Kidney epithelial cell (primary cell): ENCODE data around the gene COBL. TPM values are rescaled to one million over a fixed set of nuclear protein-coding genes. Genes with fewer than 3 reads are reported as not detected.

Source experiments
- DNase-seq: peaks from one replicate; pipeline ENCODE4 v3.0.0-alpha.2; 2010; ENCODE audit warnings: low read depth
- H3K27me3 ChIP-seq: 2 replicates; pipeline ENCODE4 v1.6.0; 2011; ENCODE audit warnings: low read length; ENCODE audit not compliant: control insufficient read depth, insufficient read depth
- H3K36me3 ChIP-seq: 2 replicates; pipeline ENCODE4 v1.5.1; 2011; ENCODE audit warnings: low read length; ENCODE audit not compliant: control insufficient read depth, insufficient read depth
- H3K4me3 ChIP-seq: 2 replicates; pipeline ENCODE4 v1.5.1; 2011; ENCODE audit warnings: low read depth, mild to moderate bottlenecking, control low read depth, low read length
- total RNA-seq: library from RNA; depleted of rRNA; stranded (reverse); fragments of >200 nt; gene quantifications from 2 replicates; pipeline ENCODE4 v1.2.3, GENCODE V29; 2015
- TF ChIP-seq, protein P1 (sequence below): IDR thresholded peaks from 2 replicates; pipeline ENCODE4 v1.5.1; 2011; ENCODE audit warnings: mild to moderate bottlenecking, moderate library complexity, low read length, control low read depth, inconsistent platforms; ENCODE audit not compliant: insufficient read depth, poor library complexity, severe bottlenecking

Gene COBL
- total RNA-seq, 1 donor from 2014 or later = 7.1 TPM

DNA sequence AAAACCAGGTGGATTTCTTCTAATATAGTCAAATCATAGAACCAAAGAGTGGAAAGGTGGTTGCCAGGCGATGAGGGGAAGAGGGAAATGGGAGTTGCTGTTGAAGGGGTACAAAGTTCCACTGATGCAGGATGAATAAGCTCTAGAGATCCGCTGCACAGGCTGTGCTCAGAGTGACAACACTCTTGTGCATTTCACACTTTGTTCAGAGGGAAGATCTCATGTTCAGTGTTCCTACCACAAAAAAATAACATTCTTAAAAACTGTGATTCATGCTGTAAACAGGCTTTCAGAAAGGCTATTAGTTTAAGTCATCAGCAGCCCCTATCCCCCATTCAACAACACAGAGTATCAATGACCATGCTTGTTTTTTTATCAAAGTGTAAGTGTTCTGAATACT, 213.8 kb downstream of the COBL start:
- H3K27me3 ChIP-seq = no peaks in the 10 kb centered on the region
- H3K4me3 ChIP-seq = no peak overlapping the region
- H3K36me3 ChIP-seq = no peaks in the 10 kb centered on the region
- DNase-seq = no peak
- TF ChIP-seq, protein P1, sequence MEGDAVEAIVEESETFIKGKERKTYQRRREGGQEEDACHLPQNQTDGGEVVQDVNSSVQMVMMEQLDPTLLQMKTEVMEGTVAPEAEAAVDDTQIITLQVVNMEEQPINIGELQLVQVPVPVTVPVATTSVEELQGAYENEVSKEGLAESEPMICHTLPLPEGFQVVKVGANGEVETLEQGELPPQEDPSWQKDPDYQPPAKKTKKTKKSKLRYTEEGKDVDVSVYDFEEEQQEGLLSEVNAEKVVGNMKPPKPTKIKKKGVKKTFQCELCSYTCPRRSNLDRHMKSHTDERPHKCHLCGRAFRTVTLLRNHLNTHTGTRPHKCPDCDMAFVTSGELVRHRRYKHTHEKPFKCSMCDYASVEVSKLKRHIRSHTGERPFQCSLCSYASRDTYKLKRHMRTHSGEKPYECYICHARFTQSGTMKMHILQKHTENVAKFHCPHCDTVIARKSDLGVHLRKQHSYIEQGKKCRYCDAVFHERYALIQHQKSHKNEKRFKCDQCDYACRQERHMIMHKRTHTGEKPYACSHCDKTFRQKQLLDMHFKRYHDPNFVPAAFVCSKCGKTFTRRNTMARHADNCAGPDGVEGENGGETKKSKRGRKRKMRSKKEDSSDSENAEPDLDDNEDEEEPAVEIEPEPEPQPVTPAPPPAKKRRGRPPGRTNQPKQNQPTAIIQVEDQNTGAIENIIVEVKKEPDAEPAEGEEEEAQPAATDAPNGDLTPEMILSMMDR = no peak

DNA sequence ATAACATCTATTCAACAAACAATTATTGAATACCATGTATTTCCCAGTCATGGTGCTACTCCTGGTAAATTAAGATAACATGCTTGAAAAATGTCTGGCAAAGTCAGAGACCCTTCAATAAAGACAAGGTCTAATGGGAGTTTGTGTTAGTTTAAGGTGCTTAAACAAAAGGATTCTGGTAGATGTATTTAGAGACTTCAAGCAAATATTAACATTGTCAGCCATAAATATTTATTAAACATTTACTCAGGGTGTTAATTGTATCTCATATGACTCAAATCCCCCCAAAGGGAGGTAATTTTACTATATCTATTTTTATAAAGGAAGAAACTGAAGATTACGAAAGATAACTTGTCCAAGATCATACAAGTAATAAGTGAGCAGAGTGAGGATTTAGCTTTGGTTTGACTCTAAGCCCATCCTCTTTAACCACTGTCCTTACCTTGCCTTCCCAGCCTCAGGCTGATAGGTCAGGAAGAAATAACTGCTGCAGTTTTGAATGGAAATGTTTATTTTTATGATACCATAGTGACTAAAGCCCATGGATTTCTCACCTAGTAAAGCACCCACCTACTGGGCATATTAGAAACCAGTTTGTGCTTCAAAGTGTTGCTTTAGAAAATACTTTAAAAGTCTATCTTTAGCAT, 215.4 kb downstream of the COBL start:
- Histone ChIP-seq H3K36me3 (no peaks in the 10 kb centered on the region), H3K27me3 (no peaks in the 10 kb centered on the region), H3K4me3 (no peak overlapping the region)
- DNase-seq = no peak
- TF ChIP-seq, protein P1 = no peak

DNA sequence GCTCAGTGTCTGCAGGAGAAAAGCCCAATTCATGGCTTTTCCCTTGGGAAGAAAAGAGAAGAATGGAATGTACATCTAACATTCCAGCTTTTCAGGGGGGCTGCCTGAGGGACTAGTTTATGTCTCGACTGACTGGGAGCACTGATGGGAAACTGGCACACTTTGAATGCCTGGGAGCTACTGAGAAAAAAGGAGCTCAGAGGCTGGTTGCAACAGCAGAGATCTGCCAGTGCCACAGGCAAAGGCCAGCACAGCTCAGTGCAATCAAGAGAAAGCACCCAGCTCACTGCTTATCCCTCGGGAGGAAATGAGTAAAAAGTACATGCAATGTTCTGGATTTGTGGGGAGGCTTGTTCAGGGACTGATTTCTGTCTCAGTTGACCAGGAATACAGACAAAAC, 226.2 kb downstream of the COBL start:
- no peak for DNase-seq
- TF ChIP-seq, protein P1 = no peak
- Histone ChIP-seq H3K27me3 (no peaks in the 10 kb centered on the region), H3K36me3 (no peaks in the 10 kb centered on the region), H3K4me3 (no peak overlapping the region)

DNA sequence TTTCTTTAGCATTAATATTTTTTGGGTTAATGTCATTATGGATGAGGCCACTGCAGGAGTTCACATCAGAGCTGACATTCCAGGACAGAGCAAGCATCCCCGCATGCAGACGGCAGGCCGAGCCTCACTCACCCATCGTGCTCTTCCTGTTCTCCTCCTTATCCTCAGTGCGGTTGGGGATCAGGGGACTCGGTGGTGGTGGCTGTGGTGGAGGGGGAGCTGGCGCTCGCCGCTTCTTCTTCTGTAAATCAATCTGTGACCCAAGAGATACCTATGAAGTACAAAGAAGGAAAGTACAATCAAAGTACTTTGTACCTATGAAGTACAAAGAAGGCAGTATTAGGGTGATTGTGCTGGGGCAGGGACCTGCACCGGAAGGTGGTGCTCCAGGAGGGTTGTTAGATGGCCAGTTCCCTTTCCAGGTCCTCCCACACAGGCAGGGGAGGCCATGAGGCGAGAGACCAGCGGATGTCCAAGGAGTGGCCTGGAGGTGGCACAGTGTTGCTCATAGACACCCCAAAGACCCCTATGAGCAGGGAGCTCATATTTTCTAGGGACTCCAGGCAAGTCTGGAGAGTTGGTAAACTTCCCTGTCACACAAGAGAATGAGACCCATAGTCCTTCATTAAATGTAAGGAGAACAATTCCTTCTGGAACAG, 231.4 kb downstream of the COBL start:
- no peaks in the 10 kb centered on the region for H3K27me3 ChIP-seq
- no peaks in the 10 kb centered on the region for H3K36me3 ChIP-seq
- no peak for DNase-seq
- TF ChIP-seq, protein P1 = no peak
- H3K4me3 ChIP-seq = no peak overlapping the region

DNA sequence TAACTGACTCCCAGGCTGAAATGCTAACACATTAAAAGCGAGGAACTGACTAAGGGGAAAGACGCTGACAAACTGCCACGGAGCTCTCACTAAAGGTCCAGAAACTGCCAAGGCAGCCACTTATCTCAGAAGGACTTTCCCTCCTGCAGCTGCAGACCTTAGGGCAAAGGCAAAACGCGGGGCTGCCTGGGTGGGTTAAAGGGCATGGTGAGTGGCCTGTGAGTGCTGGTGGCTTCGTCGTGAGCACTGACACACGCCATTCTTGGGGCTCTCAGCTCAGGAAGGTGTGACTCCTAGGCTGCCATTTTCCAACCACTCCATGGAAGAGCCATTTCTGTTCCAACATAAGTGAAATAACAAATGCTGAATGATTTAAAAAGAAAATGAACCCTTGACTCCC, 232.5 kb downstream of the COBL start:
- TF ChIP-seq, protein P1 = no peak
- Histone ChIP-seq H3K4me3 (no peak overlapping the region), H3K36me3 (no peaks in the 10 kb centered on the region), H3K27me3 (no peaks in the 10 kb centered on the region)
- DNase-seq = no peak
